ENCODE data around the gene LTB. TPM values are rescaled to one million over a fixed set of nuclear protein-coding genes. Genes with fewer than 3 reads are reported as not detected.

LTB gene
- total RNA-seq, 4 donors from 2014 or later: 0.57 TPM; not detected in 3

GRCh38 chr6:31535538-31536324, 46.5 kb downstream of the LTB start:
- Histone ChIP-seq H3K27ac (no peak overlapping the region), H3K27me3 (no peaks in the 10 kb centered on the region), H3K36me3 (peaks cover 8 to 97% of the 10 kb centered on the region in 2 donors), H3K4me3 (no peak overlapping the region), H3K4me1 (peaks cover 9 to 49% (median 18%) of the 10 kb centered on the region in 3 donors), H3K9me3 (no peaks in the 10 kb centered on the region)
- TF ChIP-seq CTCF (IDR thresholded peaks at IDR 0.05) (no peak), POLR2AphosphoS5 (IDR thresholded peaks at IDR 0.05) (no peak), POLR2A (IDR thresholded peaks at IDR 0.05) (no peak), EP300 (IDR thresholded peaks at IDR 0.05) (no peak)
- 23 to 83% methylated on average over 1 to 2 of the region's 2 CpGs for WGBS, 2 donors (ENCODE audit: low coverage in 1 of 2)
- no peak for ATAC-seq

- TF ChIP-seq EP300 (IDR thresholded peaks at IDR 0.05) (no peak), POLR2AphosphoS5 (IDR thresholded peaks at IDR 0.05) (no peak), POLR2A (IDR thresholded peaks at IDR 0.05) (no peak), CTCF (IDR thresholded peaks at IDR 0.05) (no peak)
- no peak overlapping the region for H3K27ac ChIP-seq
- H3K27me3 ChIP-seq: no peaks in the 10 kb centered on the region
- ATAC-seq: no peak
- H3K4me1 ChIP-seq: peaks cover 6 to 37% (median 8%) of the 10 kb centered on the region in 3 donors
- H3K9me3 ChIP-seq: no peaks in the 10 kb centered on the region
- H3K4me3 ChIP-seq: no peak overlapping the region
- WGBS, 2 donors (ENCODE audit: low coverage in 1 of 2): 42 to 94% methylated on average over 2 to 7 of the region's 24 CpGs
- H3K36me3 ChIP-seq: peaks cover 8 to 100% of the 10 kb centered on the region in 2 donors
These were observed 47.6 kb downstream of the LTB start for GRCh38 chr6:31534521-31535040.

- Histone ChIP-seq H3K9me3 (no peaks in the 10 kb centered on the region), H3K4me1 (peaks cover under 1 to 31% (median 2%) of the 10 kb centered on the region in 3 donors), H3K27me3 (no peaks in the 10 kb centered on the region), H3K36me3 (peaks cover 8 to 98% of the 10 kb centered on the region in 2 donors), H3K4me3 (no peak overlapping the region), H3K27ac (no peak overlapping the region)
- 91% methylated on average over 3 of the region's 6 CpGs; no CpG with 5 or more reads in 1 of the 2 donors for WGBS, 2 donors (ENCODE audit: low coverage in 1 of 2)
- no peak for ATAC-seq
- peak; percentile 18 for TF ChIP-seq POLR2AphosphoS5 (IDR thresholded peaks at IDR 0.05)
- no peak for TF ChIP-seq CTCF (IDR thresholded peaks at IDR 0.05)
These were observed 48.2 kb downstream of the LTB start for GRCh38 chr6:31534011-31534410.

- no peak overlapping the region for H3K4me3 ChIP-seq
- WGBS, 2 donors (ENCODE audit: low coverage in 1 of 2): 77 to 100% methylated on average over 1 of the region's 1 CpG
- H3K27ac ChIP-seq: peak overlapping the region in 1 of 4 donors; percentile 7
- ATAC-seq: no peak
- peaks cover 8 to 92% of the 10 kb centered on the region in 2 donors for H3K36me3 ChIP-seq
- no peaks in the 10 kb centered on the region for H3K27me3 ChIP-seq
- no peak for TF ChIP-seq POLR2A (IDR thresholded peaks at IDR 0.05)
- no peak for TF ChIP-seq CTCF (IDR thresholded peaks at IDR 0.05)
- peaks cover 0 to 26% (median 0%) of the 10 kb centered on the region in 3 donors for H3K4me1 ChIP-seq
- no peaks in the 10 kb centered on the region for H3K9me3 ChIP-seq
These were observed 48.8 kb downstream of the LTB start for GRCh38 chr6:31533455-31533841.
